Colon (tissue), 2 donors: ENCODE results near the gene MGME1.

Source experiments
- FAIRE-seq: peaks from 2 replicates; lab custom pipeline; 2012; peaks lifted over from hg19 to GRCh38; lab: Jason Lieb, UNC
- donor health status: control.
- donor health status: control.

The MGME1 gene, protein sequence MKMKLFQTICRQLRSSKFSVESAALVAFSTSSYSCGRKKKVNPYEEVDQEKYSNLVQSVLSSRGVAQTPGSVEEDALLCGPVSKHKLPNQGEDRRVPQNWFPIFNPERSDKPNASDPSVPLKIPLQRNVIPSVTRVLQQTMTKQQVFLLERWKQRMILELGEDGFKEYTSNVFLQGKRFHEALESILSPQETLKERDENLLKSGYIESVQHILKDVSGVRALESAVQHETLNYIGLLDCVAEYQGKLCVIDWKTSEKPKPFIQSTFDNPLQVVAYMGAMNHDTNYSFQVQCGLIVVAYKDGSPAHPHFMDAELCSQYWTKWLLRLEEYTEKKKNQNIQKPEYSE

DNA sequence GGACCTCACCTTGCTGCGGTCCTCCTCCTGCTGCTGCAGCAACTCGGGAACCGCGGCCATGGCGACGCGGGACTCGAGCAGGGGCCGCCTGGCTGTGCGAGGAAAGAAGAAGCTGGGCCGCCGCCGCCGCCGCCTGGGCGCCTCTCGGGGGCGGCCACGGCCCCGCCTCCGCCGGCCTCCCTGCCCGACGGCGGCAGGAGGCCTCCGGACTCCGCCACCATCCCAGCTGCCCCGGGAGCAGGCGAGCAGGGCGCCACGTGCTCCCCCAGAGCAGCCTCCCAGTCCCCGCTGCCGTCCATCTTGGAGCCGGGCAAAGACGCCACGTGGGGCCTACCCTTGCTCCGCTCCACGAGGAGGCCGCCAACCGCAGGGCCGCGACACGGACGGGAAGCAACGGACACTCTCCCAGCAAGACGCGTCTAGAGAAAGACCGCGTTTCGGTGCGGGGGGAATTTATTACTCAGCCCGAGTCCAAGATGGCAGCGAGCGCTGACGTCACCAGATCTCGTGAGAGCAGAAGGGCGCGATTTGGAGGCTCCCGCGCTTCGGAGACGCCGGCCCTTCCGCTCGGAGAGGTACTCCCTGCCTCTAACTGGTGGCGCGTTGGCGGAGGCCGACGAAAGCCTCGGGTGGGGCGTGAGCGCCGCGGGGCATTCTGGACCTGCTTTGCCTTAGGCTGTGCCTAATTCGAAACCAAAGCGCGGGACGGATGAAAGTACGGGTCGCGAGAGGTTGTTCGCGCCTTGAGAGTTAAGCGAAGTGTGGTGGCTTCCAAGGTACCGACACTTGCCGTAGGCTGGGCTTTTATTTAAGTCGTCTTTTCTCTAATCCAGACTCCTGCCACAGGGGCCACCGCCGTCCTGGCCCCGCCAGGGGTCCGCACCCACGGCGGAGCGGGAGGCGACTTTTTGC is at the start of gene MGME1, which contains the start of gene SNX5:
TSS of gene MGME1 (plus strand) at position 653 of the 912 bp plus-strand sequence. CDS start 842 bp downstream, outside the sequence.
TSS of gene SNX5 (minus strand) at position 429 of the 912 bp plus-strand sequence. CDS start at position 60, 369 bp downstream.
- no peak for FAIRE-seq

DNA sequence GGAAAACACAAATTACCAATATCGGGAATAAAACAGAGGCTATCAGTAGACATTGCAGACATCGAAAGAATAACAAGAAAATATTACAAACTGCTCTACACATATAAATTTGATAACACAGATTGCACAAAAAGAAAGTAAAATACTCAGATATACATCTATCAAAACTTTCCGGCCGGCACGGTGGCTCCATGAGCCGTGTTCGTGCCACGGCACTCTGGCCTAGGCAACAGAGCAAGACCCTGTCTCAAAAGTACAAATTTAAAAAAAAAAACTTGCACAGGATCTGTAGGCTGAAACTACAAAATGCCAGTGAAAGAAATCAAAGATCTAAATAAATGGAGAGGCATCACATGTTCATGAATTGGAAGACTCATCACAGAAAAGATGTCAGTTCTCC is 49.7 kb upstream of the MGME1 start:
- FAIRE-seq: no peak

DNA sequence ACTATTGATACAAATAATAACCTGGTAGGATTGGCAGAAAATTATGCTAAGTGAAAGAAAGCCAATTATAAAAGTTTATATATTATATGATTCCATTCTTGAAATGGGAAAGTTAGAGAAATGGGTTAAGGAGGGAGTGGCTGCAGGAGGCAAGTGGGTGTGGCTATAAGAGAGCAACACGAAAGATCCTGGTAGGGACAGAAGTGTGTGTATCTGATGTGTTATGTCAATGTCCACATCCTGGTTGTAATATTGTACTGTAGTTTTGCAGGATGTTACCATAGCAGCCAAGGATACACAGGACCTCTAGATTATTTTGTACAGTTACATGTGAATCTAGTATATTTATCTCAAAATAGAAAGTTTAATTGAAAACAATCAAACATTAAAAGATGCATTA is 47.0 kb upstream of the MGME1 start:
- no peak for FAIRE-seq

GRCh38 chr20:17925141-17925939 is 43.5 kb upstream of the MGME1 start:
- FAIRE-seq: no peak

DNA sequence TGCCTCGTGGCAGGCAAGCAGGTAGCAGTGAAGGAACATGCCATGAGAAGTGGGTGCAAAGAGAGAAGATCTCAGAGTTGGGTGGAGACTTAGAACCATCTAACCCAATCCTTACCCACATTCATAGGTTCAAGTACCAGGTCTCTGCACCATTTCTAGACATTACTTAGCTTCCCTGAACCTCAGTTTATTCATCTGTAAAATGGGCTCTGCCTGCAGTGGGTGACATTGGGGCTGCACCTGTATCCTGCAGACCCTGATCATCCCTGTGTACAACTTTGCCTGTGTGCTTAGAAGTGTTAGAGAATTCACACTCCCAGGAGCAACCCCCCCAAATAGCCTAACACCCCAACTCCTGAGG is 42.9 kb upstream of the MGME1 start:
- FAIRE-seq: no peak

DNA sequence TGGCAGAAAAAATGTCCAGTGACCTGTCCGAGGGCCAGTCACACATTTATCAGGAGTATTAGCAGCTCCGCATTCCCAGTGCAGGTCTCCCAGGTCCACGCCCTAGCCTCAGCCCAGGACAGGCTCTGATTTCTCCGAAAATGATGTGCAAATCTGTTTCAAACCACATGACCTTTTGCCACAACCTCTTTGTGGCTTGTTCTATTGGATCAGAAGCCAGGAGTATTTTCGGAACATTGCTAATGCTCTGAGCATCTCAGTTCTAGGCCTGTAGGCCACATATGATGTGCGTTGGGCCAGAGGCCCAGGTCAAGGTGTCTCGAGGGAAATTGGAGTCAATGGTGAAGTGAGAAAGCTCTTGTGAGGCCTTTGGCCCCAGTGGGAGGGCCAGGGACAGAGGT is 40.6 kb upstream of the MGME1 start:
- no peak for FAIRE-seq

GRCh38 chr20:17928633-17929311 is 40.0 kb upstream of the MGME1 start:
- FAIRE-seq: no peak

DNA sequence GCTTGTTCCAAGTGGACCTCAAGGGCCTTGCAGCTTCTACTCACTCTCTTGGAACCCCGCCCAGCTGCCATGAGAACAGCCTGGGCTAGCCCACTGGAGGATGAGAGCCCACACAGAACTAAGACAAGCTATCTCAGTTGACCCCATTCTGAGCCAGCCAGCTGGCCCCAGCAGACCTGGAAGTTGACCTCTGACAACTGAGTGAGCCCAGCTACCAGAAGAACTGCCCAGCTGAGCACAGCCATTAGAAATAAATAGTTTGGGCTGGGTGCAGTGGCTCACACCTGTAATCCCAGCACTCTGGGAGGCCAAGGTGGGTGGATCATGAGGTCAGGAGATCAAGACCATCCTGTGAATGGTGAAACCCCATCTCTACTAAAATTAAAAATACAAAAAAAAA is 37.3 kb upstream of the MGME1 start:
- no peak for FAIRE-seq

- no peak for FAIRE-seq
Observed at GRCh38 chr20:17932396-17932795, 36.4 kb upstream of the MGME1 start.

DNA sequence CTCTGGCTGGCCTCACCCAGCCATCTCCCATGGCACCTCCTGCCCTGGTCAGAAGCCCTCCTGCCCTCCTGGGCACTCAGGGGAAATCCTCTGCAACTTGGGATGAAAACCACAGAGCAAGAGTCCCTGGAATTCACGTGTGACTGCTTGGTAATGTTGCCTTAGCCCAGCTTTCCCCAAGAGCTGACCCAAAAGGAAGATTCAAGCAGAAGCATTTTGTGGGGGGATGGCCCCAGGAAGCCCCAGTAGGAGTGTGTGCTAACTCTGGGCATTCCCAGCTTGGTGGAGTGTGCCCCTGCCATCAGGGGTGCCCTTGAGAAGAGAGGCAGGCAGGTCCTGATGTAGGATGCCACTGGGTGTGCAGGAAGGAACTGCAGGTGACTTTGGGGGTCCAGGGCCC is 35.7 kb upstream of the MGME1 start:
- FAIRE-seq: no peak

GRCh38 chr20:17933711-17934110 is 35.1 kb upstream of the MGME1 start:
- no peak for FAIRE-seq

DNA sequence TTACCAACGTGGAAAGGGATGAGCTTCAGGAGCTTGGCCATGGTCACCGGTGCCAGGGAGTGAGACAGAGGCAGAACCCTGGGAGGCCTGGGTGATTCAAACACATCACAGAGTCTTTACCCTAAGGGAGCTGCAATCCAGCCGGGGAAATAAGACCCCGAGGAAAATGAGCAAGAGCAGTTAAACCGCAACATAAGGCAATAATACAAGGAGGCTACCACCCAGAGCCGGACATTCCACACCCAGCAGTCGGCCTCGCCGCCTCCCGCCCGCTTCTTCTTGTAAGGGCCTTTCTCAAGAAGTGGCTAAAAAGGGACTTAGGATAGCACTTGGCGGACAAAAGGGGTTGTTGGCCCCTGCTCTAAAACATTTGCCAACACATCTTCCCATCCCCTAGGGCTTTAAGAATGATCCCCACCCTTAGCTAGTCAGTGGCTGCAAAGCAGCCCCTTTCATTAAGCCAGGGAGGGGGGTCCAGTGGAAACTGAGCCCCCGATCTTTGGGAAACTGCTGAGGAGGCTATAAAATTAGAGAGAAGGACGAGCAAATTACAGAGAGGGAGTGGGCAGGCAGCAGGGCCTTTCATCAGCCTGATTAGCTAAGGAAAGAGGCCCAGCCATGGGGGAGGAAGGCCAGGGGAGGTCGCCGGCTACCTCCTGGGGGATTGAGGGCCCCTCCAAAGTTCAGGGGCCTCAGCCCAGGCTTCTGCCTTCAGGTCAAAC is 34.5 kb upstream of the MGME1 start:
- FAIRE-seq: no peak

DNA sequence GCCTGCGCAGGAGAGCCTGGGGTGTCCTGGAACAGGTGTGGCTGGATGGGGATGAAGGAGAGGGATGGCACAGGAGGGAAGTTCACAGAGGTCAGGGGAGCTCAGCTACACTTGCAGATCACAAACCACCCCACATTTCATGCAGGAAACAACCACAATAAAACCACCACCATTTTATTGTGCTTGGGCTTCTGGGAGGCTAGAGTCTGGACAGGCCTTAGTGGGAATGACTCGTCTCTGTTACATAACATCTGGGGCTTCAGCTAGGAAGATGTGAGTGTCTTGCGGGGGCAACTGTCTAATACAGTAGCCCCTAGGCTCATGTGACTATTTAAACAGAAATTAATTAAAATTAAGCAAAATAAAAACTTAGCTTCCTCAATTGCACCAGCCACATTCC is 33.6 kb upstream of the MGME1 start:
- FAIRE-seq: no peak

- FAIRE-seq: no peak
Observed at GRCh38 chr20:17935761-17936160, 33.1 kb upstream of the MGME1 start.

DNA sequence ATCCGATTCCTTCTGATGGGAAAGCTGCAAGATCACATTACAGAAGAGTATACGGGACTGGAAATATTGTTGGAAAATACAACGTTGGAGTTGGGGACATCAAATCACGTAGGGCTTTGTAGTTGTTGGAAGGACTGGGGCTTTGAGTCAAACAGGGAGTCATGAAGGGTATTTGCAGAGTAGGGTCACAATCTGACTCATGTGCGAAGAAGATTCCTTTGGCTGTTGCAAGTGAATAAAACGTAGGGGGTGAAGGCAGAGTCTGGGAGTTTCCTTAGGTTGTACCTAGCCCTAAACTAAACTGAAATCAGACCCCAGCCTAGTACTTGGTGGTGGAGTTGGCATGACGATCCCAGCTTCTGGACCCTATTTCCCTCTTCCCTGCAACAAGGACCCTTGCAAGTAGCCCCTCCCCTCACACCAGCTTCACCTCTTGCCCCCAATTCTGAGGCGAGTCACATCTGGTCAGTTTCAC is 32.5 kb upstream of the MGME1 start:
- FAIRE-seq: no peak

GRCh38 chr20:17936761-17937732 is 31.8 kb upstream of the MGME1 start:
- FAIRE-seq: no peak

- no peak for FAIRE-seq
Observed at GRCh38 chr20:17938871-17939619, 29.8 kb upstream of the MGME1 start.

- FAIRE-seq: no peak
Observed at GRCh38 chr20:17939622-17940223, 29.1 kb upstream of the MGME1 start.
